ENCODE results near the gene TRIM61. TPM values are rescaled to one million over a fixed set of nuclear protein-coding genes. Genes with fewer than 3 reads are reported as not detected.
"Not testable (repeated sequence)": the region's sequence is repeated elsewhere in the genome, so short reads cannot be mapped to it uniquely, and the experiment has no call there.

Gene TRIM61
- total RNA-seq, 2 donors from 2014 or later = 0.95 TPM; not detected in 1

GRCh38 chr4:165005352-165005925 is 28.0 kb upstream of the TRIM61 start:
- DNase-seq (ENCODE audit: low spot score) (no peak), ATAC-seq (ENCODE audit: insufficient number of reproducible peaks, low FRiP score, low read depth) (no peak)
- Histone ChIP-seq H3K4me3 (no peak overlapping the region), H3K27ac (no peak overlapping the region), H3K36me3 (no peaks in the 10 kb centered on the region), H3K27me3 (replicated peaks; ENCODE audit: insufficient read depth) (no peaks in the 10 kb centered on the region), H3K9me3 (no peaks in the 10 kb centered on the region), H3K4me1 (ENCODE audit: control insufficient read depth in 1 of 2, low read depth in 2 of 2) (no peaks in the 10 kb centered on the region)
- no peak for TF ChIP-seq CTCF (IDR thresholded peaks at IDR 0.05)

- H3K9me3 ChIP-seq; H3K4me1 ChIP-seq (ENCODE audit: control insufficient read depth in 1 of 2, low read depth in 2 of 2); H3K27me3 ChIP-seq (replicated peaks; ENCODE audit: insufficient read depth); ATAC-seq (ENCODE audit: insufficient number of reproducible peaks, low FRiP score, low read depth); H3K27ac ChIP-seq; DNase-seq (ENCODE audit: low spot score); H3K4me3 ChIP-seq; H3K36me3 ChIP-seq: not testable (repeated sequence)
Observed at GRCh38 chr4:165001957-165002356, 24.5 kb upstream of the TRIM61 start.

- H3K4me3 ChIP-seq; ATAC-seq (ENCODE audit: insufficient number of reproducible peaks, low FRiP score, low read depth); DNase-seq (ENCODE audit: low spot score); H3K9me3 ChIP-seq; H3K36me3 ChIP-seq; H3K27ac ChIP-seq; H3K27me3 ChIP-seq (replicated peaks; ENCODE audit: insufficient read depth); H3K4me1 ChIP-seq (ENCODE audit: control insufficient read depth in 1 of 2, low read depth in 2 of 2): not testable (repeated sequence)
Observed at GRCh38 chr4:164998526-164999080, 21.1 kb upstream of the TRIM61 start.

- no peaks in the 10 kb centered on the region for H3K4me1 ChIP-seq (ENCODE audit: control insufficient read depth in 1 of 2, low read depth in 2 of 2)
- H3K9me3 ChIP-seq = no peaks in the 10 kb centered on the region
- no peak overlapping the region for H3K4me3 ChIP-seq
- H3K36me3 ChIP-seq = no peaks in the 10 kb centered on the region
- no peak for DNase-seq (ENCODE audit: low spot score)
- H3K27me3 ChIP-seq (replicated peaks; ENCODE audit: insufficient read depth) = no peaks in the 10 kb centered on the region
- TF ChIP-seq CTCF (IDR thresholded peaks at IDR 0.05) = no peak
- no peak for ATAC-seq (ENCODE audit: insufficient number of reproducible peaks, low FRiP score, low read depth)
- no peak overlapping the region for H3K27ac ChIP-seq
Observed at GRCh38 chr4:164997941-164998340, 20.5 kb upstream of the TRIM61 start.

- no peak for TF ChIP-seq CTCF (IDR thresholded peaks at IDR 0.05)
- H3K4me3 ChIP-seq = no peak overlapping the region
- H3K36me3 ChIP-seq = no peaks in the 10 kb centered on the region
- no peak overlapping the region for H3K27ac ChIP-seq
- no peaks in the 10 kb centered on the region for H3K9me3 ChIP-seq
- DNase-seq (ENCODE audit: low spot score) = no peak
- H3K4me1 ChIP-seq (ENCODE audit: control insufficient read depth in 1 of 2, low read depth in 2 of 2) = no peaks in the 10 kb centered on the region
- H3K27me3 ChIP-seq (replicated peaks; ENCODE audit: insufficient read depth) = no peaks in the 10 kb centered on the region
- ATAC-seq (ENCODE audit: insufficient number of reproducible peaks, low FRiP score, low read depth) = no peak
Observed at GRCh38 chr4:164997324-164997723, 19.9 kb upstream of the TRIM61 start.

GRCh38 chr4:164996123-164996522 is 18.7 kb upstream of the TRIM61 start:
- H3K4me1 ChIP-seq (ENCODE audit: control insufficient read depth in 1 of 2, low read depth in 2 of 2); H3K9me3 ChIP-seq; H3K27me3 ChIP-seq (replicated peaks; ENCODE audit: insufficient read depth); H3K27ac ChIP-seq; ATAC-seq (ENCODE audit: insufficient number of reproducible peaks, low FRiP score, low read depth); H3K36me3 ChIP-seq; DNase-seq (ENCODE audit: low spot score); H3K4me3 ChIP-seq: not testable (repeated sequence)

GRCh38 chr4:164990786-164991185 is 13.3 kb upstream of the TRIM61 start:
- not testable (repeated sequence) for H3K27ac ChIP-seq; H3K9me3 ChIP-seq; H3K27me3 ChIP-seq (replicated peaks; ENCODE audit: insufficient read depth); DNase-seq (ENCODE audit: low spot score); ATAC-seq (ENCODE audit: insufficient number of reproducible peaks, low FRiP score, low read depth); H3K36me3 ChIP-seq; H3K4me1 ChIP-seq (ENCODE audit: control insufficient read depth in 1 of 2, low read depth in 2 of 2); H3K4me3 ChIP-seq
